K562 (cell line): ENCODE measurements around the gene HHIPL1. TPM values are rescaled to one million over a fixed set of nuclear protein-coding genes. Genes with fewer than 3 reads are reported as not detected.

ENCODE experiments used
- EP300 ChIP-seq: IDR thresholded peaks from 2 replicates; pipeline ENCODE4 v1.6.1; 2012; ENCODE audit warnings: low read length, improper control_type of control experiment
- GABPB1 ChIP-seq: sonication (generic); formaldehyde crosslinking; IDR thresholded peaks from 2 replicates; pipeline ENCODE4 v1.8.0; 2022; ENCODE audit warnings: mild to moderate bottlenecking, missing genetic modification reagents
- NCOA6 ChIP-seq: fragments of 450-650 bp; IDR thresholded peaks from 2 replicates; pipeline ENCODE4 v1.6.1; 2017; ENCODE audit warnings: mild to moderate bottlenecking
- RNF2 ChIP-seq: sonication (generic); IDR thresholded peaks from 2 replicates; pipeline ENCODE4 v1.6.1; 2016
- ZNF133 ChIP-seq: fragments of 250-450 bp; sonication (Bioruptor Pico); IDR thresholded peaks from 2 replicates; pipeline ENCODE4 v1.4.0; 2020; ENCODE audit warnings: mild to moderate bottlenecking
- polyA plus RNA-seq, 8 experiments: library from polyadenylated mRNA; depleted of rRNA in 4 of 8; stranded (reverse) in 5 of 8; unstranded in 3 of 8; fragments of >200 nt; fragmentation: Nextera tagmentation in 2 of 8; fragmentation: Illumina TruSeq in 1 of 8; extraction: Ambion mirVana in 2 of 8; extraction: Trizol in 1 of 8; gene quantifications; 2 replicates each; pipeline versions ENCODE4 v1.2.1 to v1.2.3, GENCODE V29; 2011 to 2014; ENCODE audit warnings: inconsistent platforms in 1 of 8, missing spikeins in 1 of 8
- total RNA-seq, 7 experiments: library from RNA; depleted of rRNA in 6 of 7; stranded (reverse); fragments of >200 nt in 6 of 7; fragmentation: Illumina TruSeq in 2 of 7; extraction: Trizol in 2 of 7; gene quantifications; 2 replicates each; pipeline versions ENCODE4 v1.2.1 to v1.2.3, GENCODE V29; 2011 to 2021; ENCODE audit warnings: low replicate concordance in 1 of 7
- TF ChIP-seq, protein P1 (sequence below): fragments of 450-650 bp; IDR thresholded peaks from 2 replicates; pipeline ENCODE4 v1.6.1; 2016; ENCODE audit warnings: mild to moderate bottlenecking, moderate library complexity

Gene HHIPL1
- total and polyA plus RNA-seq, 9 of the 15 experiments (the other 6 are each of a cell fraction or from before 2014, with no cell fraction given) = not detected

DNA sequence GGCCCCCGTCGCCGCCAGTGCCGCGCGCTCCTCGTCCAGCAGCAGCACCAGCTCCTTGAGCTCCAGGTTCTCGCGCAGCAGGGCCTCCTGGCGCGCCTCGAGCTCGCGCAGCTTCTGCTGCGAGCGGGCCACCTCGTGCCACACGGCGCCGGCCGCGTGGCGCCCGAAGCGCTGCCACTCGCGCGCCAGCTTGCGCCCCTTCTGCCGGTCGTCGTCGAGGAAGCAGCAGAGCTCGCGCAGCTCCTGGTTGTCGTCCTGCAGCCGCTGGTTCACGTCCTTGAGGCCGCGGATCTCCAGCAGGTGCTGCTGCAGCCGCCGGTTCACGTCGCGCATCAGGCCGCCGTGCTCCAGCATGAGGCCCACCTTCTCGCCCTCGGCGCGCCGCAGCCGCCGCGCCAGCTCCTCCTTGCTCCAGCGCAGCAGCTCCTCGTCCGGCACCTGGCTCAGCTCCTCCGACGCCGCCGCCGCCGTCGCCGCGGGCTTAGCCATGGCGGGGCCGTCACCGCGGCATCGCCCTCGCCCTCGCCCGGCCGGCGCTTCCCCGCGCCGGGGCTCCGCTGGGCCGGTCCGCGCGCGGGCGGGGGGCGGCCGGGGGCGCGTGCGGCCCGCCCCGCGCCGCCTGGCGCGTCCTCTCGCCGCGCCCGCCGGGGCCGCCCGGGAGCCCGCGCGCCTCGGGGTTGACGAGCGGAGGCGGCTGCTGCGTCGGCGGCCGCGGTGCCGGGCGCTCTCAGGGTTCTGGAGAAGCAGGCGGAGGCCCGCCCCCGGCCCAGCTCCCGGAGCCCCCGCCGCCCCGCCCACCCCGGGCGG lies 41.3 kb upstream of the HHIPL1 start, which contains the start of gene CCDC85C (continued):
- TF ChIP-seq, protein P1, sequence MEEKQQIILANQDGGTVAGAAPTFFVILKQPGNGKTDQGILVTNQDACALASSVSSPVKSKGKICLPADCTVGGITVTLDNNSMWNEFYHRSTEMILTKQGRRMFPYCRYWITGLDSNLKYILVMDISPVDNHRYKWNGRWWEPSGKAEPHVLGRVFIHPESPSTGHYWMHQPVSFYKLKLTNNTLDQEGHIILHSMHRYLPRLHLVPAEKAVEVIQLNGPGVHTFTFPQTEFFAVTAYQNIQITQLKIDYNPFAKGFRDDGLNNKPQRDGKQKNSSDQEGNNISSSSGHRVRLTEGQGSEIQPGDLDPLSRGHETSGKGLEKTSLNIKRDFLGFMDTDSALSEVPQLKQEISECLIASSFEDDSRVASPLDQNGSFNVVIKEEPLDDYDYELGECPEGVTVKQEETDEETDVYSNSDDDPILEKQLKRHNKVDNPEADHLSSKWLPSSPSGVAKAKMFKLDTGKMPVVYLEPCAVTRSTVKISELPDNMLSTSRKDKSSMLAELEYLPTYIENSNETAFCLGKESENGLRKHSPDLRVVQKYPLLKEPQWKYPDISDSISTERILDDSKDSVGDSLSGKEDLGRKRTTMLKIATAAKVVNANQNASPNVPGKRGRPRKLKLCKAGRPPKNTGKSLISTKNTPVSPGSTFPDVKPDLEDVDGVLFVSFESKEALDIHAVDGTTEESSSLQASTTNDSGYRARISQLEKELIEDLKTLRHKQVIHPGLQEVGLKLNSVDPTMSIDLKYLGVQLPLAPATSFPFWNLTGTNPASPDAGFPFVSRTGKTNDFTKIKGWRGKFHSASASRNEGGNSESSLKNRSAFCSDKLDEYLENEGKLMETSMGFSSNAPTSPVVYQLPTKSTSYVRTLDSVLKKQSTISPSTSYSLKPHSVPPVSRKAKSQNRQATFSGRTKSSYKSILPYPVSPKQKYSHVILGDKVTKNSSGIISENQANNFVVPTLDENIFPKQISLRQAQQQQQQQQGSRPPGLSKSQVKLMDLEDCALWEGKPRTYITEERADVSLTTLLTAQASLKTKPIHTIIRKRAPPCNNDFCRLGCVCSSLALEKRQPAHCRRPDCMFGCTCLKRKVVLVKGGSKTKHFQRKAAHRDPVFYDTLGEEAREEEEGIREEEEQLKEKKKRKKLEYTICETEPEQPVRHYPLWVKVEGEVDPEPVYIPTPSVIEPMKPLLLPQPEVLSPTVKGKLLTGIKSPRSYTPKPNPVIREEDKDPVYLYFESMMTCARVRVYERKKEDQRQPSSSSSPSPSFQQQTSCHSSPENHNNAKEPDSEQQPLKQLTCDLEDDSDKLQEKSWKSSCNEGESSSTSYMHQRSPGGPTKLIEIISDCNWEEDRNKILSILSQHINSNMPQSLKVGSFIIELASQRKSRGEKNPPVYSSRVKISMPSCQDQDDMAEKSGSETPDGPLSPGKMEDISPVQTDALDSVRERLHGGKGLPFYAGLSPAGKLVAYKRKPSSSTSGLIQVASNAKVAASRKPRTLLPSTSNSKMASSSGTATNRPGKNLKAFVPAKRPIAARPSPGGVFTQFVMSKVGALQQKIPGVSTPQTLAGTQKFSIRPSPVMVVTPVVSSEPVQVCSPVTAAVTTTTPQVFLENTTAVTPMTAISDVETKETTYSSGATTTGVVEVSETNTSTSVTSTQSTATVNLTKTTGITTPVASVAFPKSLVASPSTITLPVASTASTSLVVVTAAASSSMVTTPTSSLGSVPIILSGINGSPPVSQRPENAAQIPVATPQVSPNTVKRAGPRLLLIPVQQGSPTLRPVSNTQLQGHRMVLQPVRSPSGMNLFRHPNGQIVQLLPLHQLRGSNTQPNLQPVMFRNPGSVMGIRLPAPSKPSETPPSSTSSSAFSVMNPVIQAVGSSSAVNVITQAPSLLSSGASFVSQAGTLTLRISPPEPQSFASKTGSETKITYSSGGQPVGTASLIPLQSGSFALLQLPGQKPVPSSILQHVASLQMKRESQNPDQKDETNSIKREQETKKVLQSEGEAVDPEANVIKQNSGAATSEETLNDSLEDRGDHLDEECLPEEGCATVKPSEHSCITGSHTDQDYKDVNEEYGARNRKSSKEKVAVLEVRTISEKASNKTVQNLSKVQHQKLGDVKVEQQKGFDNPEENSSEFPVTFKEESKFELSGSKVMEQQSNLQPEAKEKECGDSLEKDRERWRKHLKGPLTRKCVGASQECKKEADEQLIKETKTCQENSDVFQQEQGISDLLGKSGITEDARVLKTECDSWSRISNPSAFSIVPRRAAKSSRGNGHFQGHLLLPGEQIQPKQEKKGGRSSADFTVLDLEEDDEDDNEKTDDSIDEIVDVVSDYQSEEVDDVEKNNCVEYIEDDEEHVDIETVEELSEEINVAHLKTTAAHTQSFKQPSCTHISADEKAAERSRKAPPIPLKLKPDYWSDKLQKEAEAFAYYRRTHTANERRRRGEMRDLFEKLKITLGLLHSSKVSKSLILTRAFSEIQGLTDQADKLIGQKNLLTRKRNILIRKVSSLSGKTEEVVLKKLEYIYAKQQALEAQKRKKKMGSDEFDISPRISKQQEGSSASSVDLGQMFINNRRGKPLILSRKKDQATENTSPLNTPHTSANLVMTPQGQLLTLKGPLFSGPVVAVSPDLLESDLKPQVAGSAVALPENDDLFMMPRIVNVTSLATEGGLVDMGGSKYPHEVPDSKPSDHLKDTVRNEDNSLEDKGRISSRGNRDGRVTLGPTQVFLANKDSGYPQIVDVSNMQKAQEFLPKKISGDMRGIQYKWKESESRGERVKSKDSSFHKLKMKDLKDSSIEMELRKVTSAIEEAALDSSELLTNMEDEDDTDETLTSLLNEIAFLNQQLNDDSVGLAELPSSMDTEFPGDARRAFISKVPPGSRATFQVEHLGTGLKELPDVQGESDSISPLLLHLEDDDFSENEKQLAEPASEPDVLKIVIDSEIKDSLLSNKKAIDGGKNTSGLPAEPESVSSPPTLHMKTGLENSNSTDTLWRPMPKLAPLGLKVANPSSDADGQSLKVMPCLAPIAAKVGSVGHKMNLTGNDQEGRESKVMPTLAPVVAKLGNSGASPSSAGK = peak; percentile 98
- TF ChIP-seq GABPB1 (CRISPR knock-in tag) (peak; percentile 27; the same call in 1 of the 2 replicates), RNF2 (0 out of 2 replicates have a peak, but pooled peaks have one; percentile 16), NCOA6 (peak; percentile 60; the same call in 1 of the 2 replicates), ZNF133 (CRISPR knock-in tag) (no peak), EP300 (no peak)
